GM21723 (cell line): ENCODE results near the gene THYN1.
A peak's percentile ranks its signal among the peaks of the same experiment; 100 is the strongest.
"Not testable (repeated sequence)": the region's sequence is repeated elsewhere in the genome, so short reads cannot be mapped to it uniquely, and the experiment has no call there.

Experiments used
- ATAC-seq: cut with Tn5 transposase; IDR thresholded peaks from one replicate; pipeline ENCODE4 v1.9.1; 2021; ENCODE audit warnings: mild to moderate bottlenecking, moderate library complexity; ENCODE audit not compliant: unreplicated experiment

The THYN1 gene

DNA sequence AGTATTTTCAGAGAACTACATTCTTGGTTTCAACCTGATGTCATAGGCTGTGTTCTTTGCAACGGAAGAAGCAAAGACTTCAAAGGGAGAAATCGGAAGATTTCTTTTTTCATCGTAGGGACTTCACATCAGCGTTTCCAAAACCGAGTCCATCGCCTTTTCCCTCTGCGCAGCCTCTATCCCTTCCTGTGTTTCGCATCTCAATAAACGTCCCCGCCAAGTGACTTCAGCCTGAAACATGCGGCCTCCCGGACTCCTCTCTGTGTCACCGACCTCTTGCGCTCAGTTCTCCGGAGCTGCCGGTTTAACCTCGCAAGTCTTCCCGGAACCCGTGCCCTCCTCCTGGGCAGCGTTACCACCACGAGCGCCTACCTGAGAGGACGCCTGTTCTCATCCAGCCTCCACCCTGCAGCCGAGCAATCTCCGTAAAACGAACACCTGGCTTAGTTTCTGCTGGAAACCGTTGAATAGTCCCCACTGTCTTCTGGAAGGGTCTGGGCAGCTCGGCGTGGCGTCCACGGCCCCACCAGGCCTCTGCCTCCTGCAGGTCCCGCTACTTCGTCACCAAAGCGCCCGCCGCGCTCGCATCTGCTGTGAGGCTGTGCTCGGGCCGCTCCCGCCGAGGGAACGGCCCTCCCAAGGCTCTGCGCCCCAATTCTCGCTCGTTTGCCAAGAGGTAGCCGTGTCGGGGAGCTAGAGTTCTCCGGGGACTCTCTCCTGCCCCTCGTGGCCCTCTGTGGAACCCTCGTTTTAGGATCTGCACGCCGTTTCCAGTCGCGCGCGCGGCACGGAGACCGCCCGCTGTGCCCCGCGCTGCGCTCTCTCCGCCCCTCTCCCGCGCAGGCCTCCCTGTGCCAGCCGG is 22.6 kb upstream of the THYN1 start, which contains the start of gene GLB1L3:
Gene GLB1L3 (plus strand): TSS at position 846 of the 862 bp plus-strand sequence. CDS start 362 bp downstream, outside the sequence.
- ATAC-seq: peak; percentile 77

DNA sequence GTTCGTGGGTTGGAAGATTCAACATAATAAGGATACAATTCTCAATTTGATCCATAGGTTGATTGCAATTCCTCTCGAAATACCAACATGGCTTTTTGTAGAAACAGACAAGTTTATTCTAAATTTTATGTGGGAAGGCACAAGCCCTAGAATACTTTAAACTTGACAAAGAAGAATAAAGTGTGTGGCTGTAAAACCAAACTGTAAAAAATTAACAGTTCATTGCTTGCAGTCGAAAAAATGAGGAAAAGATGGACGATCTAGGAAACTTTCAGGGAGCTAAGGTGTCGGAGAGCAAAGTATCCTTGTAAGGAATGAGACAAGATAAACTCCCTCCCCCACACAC is 22.0 kb upstream of the THYN1 start:
- no peak for ATAC-seq

DNA sequence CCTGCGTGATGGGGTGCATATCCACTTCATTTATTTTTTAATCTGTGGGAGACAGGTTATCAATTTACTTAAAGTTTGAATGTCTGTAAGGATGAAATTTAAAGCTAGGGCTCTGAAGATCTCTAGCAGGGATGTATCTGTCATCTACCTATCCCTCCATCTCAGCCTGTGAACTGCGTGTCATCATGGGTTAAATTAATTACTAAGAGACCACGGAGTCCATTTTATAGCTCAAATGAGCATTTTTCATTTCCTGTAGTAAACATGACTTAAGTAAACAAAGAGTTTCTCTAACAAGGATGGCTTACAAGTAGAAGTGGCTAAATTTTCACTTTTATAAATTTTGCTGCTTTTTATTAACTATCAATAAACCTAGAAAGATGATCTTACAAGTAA is 20.2 kb upstream of the THYN1 start:
- ATAC-seq: no peak

DNA sequence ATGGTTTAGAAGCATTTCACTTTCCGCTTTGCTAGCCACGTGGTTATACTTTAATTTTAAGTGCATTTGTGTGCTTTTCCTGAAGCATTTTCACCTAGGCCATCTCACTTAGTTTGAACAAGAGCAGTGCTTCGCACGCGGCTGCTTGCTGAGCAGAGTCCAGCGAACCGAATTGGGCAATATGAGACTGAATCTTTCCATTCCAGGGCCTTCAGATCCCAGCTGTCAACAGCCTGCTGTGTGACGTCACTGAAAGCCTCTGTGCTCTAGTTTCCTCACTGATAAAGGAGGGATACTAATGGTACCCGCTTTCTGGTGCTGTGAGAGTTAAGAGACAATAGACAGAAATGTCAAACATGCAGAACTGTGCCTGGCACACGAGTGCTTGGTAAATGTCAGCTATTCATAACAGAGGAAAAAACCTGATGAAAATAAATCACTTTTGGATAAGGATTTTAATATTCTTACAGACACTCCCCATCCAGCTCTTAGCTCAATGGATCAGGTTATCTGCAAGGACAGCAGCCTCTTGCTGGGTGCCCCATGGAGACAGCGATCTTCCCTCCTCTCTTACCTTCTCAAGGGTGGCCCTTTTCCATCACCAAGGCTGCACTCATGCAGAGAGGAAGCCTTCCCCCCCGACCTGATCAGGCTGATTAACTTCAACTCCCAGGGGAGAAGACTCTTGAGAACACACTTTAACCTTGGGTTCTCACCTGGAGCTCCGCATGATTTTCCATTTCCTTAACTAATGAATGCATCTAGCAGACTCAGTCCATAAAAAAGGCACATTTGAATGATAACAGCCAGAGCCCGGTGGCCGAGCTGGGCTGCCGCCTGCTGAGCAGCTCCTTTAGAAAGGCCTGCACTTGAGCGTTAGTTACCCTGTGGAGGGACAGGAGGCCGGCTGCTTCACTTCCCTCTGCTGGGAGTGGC is 19.5 kb upstream of the THYN1 start:
- ATAC-seq: no peak

DNA sequence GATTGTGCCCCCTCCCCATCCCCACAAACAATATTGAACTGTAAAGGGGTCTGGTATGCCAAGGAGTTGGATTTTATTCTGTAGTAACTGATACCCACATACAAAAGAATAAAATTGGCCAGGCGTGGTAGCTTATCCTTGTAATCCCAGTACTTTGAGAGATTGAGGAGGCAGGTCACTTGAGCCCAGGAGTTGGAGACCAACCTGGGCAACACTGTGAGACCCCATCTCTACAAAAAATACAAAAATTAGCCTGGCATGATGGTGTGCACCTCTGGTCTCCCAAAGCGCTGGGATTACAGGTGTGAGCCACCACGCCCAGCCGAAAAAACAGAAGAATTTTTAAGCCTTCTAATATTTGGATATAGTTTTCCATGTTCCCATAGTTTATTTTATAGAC is 18.8 kb upstream of the THYN1 start:
- ATAC-seq: no peak

DNA sequence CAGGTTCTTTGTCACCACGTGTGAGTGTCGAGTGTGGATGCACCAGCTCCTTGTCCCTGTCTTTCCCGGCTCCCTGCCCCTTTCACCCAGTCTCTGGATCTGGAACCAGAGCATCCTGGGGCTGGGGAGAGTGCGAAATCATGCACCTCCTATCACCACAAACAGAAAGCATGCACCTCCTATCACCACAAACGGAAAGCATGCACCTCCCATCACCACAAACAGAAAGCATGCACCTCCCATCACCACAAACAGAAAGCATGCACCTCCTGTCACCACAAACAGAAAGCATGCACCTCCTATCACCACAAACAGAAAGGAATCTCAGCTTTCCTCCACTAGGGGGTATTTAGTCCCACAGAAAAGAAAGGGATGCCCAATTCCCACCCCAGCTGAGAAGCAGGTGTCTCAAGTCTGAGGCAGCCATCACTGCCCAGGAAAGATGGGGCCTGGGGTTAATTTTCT is 17.1 kb upstream of the THYN1 start:
- ATAC-seq: no peak

DNA sequence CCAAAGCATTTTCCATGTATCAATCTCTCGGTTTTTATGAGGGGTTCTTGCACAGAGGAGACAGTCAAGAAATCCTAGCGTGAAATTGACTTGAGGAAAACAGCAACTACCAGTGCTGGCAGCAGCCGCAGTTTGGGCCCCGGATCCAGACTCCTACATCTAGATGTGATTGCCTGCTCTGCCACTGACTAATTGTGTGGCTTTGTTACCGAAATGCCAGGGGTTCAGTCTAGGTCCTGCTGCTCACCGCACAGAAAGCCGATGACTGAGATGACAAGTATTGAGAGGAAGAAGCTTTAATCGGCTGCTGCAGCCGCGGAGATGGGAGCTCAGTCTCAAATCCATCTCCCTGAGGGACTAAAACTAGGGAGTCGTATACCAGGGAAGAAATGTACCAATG is 14.8 kb upstream of the THYN1 start:
- no peak for ATAC-seq

DNA sequence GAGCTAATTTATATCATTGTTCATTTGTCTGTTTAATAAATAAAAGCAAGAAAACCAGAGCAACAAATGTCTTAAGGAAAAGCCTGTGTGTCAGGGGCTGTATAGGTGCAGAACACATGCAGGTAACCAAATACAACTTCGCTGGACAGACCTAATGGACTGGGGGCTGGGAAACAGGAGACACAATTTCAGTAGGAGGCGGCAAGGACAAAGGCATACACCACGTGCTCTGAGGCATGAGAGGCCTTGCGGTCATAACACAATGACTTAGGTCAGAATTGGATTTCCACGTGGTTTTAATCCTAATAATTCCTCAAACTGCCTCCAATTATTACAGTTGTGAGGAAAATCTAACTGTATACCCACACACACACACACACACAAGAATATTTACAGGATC is 14.3 kb upstream of the THYN1 start:
- ATAC-seq: no peak

DNA sequence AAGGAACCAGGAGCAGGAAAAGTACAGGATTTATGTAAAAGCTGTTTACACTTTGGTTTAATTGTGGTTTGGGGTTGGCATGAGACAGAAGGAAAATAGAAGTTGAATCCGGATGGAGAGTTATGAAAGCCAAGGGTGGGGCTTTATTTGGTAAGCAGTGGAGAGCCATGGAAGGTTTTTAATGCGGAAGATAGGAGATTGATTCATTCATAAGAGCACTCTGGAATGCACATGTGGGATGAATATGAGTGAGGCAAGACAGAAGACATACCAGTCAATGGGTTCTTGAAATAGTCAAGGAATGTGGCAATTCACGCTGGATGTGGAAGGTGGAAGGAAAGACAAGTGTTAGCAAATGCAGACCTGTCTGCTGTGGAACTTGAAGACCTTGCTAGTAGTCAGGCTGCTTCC is 13.7 kb upstream of the THYN1 start:
- ATAC-seq: no peak

DNA sequence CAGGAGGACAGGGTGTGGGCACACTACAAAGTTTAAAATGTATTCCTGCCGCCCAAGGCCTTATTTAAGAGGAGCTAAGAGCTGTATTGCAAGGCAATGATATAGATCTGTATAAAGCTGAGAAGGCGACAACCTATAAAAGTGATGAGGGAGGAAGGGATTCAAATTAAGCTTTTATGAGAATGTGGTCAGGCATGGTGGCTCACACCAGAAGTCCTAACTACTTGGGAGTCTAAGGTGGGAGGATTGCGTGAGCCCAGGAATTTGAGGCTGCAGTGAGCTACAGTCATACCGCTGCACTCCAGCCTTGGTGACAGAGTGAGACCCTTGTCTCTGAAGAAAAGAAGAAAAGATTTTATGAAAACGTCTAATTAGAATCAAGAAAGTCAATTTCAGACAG is 13.3 kb upstream of the THYN1 start:
- ATAC-seq: no peak

DNA sequence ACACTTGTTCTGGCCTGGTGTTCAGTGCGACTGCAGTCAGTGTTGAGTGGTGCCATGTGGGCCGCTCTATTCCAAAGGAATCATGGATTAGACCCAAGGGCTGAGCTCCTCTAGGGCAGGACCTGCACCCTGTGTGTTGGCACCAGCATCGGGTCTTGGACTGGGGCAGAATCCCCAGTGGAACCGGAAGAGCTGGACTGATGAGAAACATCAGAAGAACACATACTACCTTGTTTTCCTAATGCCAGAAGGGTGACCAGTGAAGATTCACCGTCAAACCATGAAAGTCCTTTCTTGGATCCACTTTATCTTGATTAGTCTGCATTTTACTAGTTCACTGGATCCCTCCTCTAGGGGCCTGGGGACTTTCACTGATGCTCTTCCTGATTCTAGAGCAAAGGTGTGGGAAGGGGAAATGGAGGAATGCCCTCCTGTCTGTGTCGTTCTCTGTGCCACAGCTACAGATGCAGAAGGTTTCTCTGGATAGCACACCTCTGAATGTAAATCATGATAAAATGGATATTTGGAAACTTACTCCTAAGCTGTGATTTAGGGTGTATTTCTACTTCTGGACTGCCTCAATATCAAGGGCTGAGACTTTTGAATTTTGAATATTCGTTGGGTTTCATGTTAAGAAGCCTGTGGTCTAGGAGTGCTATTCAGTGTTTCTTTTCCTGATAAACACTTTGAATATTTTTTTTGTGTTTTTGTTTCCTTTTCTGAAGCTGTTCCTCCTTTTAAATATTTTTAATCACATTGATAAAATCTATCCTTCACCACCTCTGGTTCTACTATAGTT is 12.0 kb upstream of the THYN1 start:
- no peak for ATAC-seq

DNA sequence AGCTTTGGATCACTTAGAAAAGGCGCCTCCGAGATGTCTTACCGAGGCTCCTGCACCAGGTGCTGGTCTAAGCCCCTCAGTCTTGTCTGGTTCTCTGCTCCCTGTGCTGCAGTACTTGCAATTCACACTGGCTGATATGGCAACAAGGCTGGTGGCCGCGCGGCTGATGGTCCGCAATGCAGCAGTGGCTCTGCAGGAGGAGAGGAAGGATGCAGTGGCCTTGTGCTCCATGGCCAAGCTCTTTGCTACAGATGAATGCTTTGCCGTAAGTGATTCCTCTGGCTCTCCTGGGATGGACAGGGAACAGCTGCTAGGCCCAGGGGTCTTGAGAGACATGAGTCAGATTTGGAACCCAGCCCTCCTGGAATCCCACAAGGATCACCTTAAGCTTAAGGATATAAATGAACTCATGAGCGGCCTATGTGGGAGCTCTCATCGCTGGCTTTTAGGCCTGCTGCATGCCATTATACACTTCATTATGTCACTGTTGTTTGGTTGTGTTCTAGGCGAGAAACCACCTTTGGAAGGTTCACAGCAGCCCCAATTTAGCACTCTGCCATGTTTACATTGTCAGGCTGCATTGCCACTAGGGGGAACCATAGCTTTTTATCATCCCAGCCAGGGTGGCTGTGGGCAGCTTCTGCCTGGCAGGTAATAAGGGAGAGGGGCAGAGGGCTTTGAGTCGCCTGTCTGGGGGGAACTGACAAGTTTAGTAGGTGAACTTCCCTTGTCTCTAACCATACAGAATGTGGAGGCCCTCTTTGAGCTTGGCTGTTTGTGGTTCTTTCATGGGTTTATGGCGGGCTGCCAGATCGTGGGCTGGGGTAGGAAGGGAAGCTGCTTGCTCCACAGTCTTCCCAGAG is 8.7 kb upstream of the THYN1 start:
- ATAC-seq: no peak

DNA sequence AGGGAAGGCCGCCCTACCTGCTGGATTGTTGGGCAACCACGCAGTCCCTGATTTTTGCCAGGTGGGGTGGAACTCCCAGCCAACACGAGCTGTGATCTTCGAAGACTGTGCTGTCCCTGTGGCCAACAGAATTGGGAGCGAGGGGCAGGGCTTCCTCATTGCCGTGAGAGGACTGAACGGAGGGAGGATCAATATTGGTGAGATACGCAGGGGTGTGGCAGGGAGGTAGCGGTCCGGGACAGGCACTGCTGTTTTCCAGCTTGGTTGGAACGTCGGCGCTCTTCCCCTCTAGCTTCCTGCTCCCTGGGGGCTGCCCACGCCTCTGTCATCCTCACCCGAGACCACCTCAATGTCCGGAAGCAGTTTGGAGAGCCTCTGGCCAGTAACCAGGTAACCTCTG is 7.8 kb upstream of the THYN1 start:
- no peak for ATAC-seq

DNA sequence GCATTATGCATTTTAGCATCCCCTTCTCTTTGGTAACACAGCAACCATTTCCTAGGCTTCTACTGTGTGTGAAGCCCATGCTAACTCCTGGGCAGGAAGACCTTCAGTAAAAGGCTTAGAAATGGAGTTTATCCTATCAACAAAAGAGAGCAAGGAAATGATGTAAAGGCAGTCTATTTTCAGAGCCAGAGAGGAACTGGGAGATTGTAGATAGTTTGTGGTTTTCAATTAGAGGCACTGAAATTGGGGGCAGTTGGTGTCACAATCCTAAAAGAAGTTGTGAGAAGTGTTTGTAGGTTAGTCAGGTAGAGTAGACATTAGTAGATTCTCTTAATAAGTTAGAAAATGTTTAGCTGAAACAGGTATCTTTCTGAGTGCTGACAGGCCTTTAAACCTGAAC is 7.4 kb upstream of the THYN1 start:
- no peak for ATAC-seq

DNA sequence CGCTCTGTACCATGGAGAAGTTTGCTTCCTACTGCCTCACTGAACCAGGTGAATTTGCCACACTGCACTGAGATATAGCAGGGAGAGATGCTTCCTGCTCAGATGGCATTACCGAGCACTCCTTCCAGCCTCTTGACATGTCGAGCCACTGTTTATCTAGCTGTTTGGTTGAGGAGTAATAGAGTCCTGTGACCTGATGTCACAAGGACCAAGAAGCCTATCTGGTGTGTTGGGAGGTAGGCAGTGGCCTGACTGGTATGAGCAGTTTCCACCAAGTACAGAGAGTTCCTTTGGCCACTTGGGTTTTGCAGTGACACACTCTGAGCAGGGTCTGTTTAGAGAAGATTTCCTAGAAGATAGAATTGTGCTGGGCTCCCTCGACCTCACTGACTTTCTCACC is 5.4 kb upstream of the THYN1 start:
- no peak for ATAC-seq

DNA sequence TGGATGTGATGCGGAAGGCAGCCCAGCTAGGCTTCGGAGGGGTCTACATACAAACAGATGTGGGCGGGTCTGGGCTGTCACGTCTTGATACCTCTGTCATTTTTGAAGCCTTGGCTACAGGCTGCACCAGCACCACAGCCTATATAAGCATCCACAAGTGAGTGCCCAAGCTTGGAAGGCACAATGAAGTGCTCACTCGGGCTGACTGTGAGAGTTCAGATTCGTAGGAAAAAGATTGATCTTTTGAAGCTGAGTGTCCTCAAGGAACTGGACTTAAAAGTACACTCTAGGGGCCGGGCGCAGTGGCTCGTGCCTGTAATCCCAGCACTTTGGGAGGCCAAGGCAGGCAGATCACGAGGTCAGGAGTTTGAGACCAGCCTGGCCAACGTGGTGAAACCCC is 3.9 kb upstream of the THYN1 start:
- ATAC-seq: no peak

DNA sequence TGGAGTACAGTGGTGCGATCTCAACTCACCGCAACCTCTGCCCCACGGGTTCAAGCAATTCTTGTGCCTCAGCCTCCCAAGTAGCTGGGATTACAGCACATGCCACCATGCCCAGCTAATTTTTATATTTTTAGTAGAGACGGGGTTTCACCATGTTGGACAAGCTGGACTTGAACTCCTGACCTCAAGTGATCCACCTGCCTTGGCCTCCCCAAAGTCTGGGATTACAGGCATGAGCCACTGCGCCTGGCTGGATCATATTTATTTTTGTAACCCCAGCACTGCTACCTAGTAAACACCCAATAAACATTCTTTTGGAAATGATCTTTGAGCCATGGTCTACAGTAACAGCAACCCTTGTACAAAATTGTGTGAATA is 2.0 kb upstream of the THYN1 start:
- ATAC-seq: not testable (repeated sequence)

DNA sequence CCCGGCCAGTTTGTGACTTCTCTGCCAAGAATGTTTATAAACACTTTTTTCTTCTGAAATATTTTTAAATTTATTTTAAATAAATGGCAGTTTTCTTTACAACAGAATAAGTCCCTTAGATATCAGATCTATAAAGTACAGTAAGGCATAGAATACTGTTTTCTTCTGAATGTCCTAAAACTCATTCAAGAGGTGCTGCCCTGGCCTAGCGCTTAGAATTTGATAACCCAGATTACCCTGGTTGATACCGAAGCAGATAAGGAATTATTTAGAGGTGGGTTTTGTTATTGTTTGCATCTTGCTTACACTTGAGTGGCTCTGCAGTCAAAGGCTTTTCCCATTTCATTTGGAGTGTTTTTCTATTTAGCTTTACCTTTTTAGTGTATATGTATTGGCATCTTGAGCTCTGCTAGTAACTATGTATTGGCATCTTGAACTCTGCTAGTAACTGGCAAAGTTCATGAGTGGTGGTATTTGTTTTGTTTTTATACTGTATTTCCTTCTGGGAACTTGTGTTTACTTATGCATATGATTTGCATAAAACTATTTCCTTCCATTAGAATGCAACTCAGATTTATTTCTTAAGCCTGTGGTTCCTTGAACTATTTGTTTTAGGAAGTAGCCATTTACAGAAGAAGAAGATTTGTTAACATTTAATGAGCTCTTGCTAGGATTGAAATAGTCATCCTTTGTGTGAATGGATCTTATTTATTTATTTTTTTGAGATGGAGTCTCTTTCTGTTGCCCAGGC is 1.5 kb upstream of the THYN1 start:
- no peak for ATAC-seq
